SK-N-SH treated with all-trans-retinoic acid at 6 μM for 48 hours (cell line): Measurements from ENCODE around the gene APBB1IP.
"Not testable (repeated sequence)": the region's sequence is repeated elsewhere in the genome, so short reads cannot be mapped to it uniquely, and the experiment has no call there.

Source experiments
- ATAC-seq: fragments of 200-7000 bp; cut with Tn5 transposase; 3 replicates; pipeline ENCODE4 v1.9.1; 2020; ENCODE audit warnings: mild to moderate bottlenecking, moderate library complexity
- ARNTL ChIP-seq: fragments of 450-650 bp; formaldehyde crosslinking; IDR thresholded peaks from 2 replicates; pipeline ENCODE4 v1.5.0; 2020; ENCODE audit warnings: low read depth, mild to moderate bottlenecking, moderate library complexity, borderline replicate concordance
- BACH2 ChIP-seq: fragments of 250-450 bp; sonication (Bioruptor Pico); IDR thresholded peaks from 2 replicates; pipeline ENCODE4 v1.9.0; 2021; ENCODE audit warnings: mild to moderate bottlenecking, borderline replicate concordance
- CREB5 ChIP-seq: fragments of 250-450 bp; sonication (Bioruptor Pico); IDR thresholded peaks from 2 replicates; pipeline ENCODE4 v1.5.1; 2020; ENCODE audit warnings: low read depth, mild to moderate bottlenecking, moderate library complexity
- CSDC2 ChIP-seq: fragments of 250-450 bp; sonication (Bioruptor Pico); IDR thresholded peaks from 2 replicates; pipeline ENCODE4 v1.5.0; 2020; ENCODE audit warnings: mild to moderate bottlenecking, moderate library complexity
- CSRNP3 ChIP-seq: fragments of 250-450 bp; sonication (Bioruptor Pico); IDR thresholded peaks from 2 replicates; pipeline ENCODE4 v1.5.1; 2021; ENCODE audit warnings: mild to moderate bottlenecking, moderate library complexity
- ESRRG ChIP-seq: fragments of 250-450 bp; sonication (Bioruptor Pico); IDR thresholded peaks from 2 replicates; pipeline ENCODE4 v1.6.1; 2021; ENCODE audit warnings: mild to moderate bottlenecking
- GLIS3 ChIP-seq: fragments of 250-450 bp; sonication (Bioruptor Pico); IDR thresholded peaks from 2 replicates; pipeline ENCODE4 v1.5.0; 2020; ENCODE audit warnings: mild to moderate bottlenecking, moderate library complexity
- ISL1 ChIP-seq: fragments of 250-450 bp; sonication (Bioruptor Pico); IDR thresholded peaks from 2 replicates; pipeline ENCODE4 v2.1.2; 2022; ENCODE audit warnings: mild to moderate bottlenecking, moderate library complexity
- OSR1 ChIP-seq: fragments of 250-450 bp; sonication (Bioruptor Pico); IDR thresholded peaks from 2 replicates; pipeline ENCODE4 v1.8.0; 2022; ENCODE audit warnings: moderate library complexity, mild to moderate bottlenecking, inconsistent platforms
- PATZ1 ChIP-seq: fragments of 250-450 bp; sonication (Bioruptor Pico); IDR thresholded peaks from 2 replicates; pipeline ENCODE4 v1.8.0; 2020; ENCODE audit warnings: mild to moderate bottlenecking, moderate library complexity, borderline replicate concordance
- POU6F1 ChIP-seq: fragments of 250-450 bp; sonication (Bioruptor Pico); IDR thresholded peaks from 2 replicates; pipeline ENCODE4 v1.8.0; 2021; ENCODE audit warnings: low read depth, mild to moderate bottlenecking, moderate library complexity, borderline replicate concordance
- PPARA ChIP-seq: fragments of 250-450 bp; sonication (Bioruptor Pico); IDR thresholded peaks from 2 replicates; pipeline ENCODE4 v1.5.0; 2020; ENCODE audit warnings: mild to moderate bottlenecking, borderline replicate concordance
- RARB ChIP-seq: fragments of 250-450 bp; sonication (Bioruptor Pico); IDR thresholded peaks from 2 replicates; pipeline ENCODE4 v1.8.0; 2021; ENCODE audit warnings: mild to moderate bottlenecking, moderate library complexity
- TCF4 ChIP-seq: fragments of 250-450 bp; sonication (Bioruptor Pico); IDR thresholded peaks from 2 replicates; pipeline ENCODE4 v1.8.0; 2021; ENCODE audit warnings: mild to moderate bottlenecking, moderate library complexity, borderline replicate concordance
- TOX ChIP-seq: fragments of 250-450 bp; sonication (Bioruptor Pico); IDR thresholded peaks from 2 replicates; pipeline ENCODE4 v1.8.0; 2021; ENCODE audit warnings: mild to moderate bottlenecking, moderate library complexity, borderline replicate concordance
- TSHZ2 ChIP-seq: fragments of 250-450 bp; sonication (Bioruptor Pico); IDR thresholded peaks from 2 replicates; pipeline ENCODE4 v1.5.0; 2020; ENCODE audit warnings: mild to moderate bottlenecking, moderate library complexity
- ZFP3 ChIP-seq: fragments of 250-450 bp; sonication (Bioruptor Pico); IDR thresholded peaks from 2 replicates; pipeline ENCODE4 v1.5.0; 2020; ENCODE audit warnings: mild to moderate bottlenecking, moderate library complexity
- ZNF565 ChIP-seq: fragments of 450-650 bp; formaldehyde crosslinking; conservative IDR thresholded peaks from 2 replicates; pipeline ENCODE4 v1.5.0; 2020; ENCODE audit warnings: low read depth, mild to moderate bottlenecking, moderate library complexity
- ZNF70 ChIP-seq: fragments of 450-650 bp; formaldehyde crosslinking; IDR thresholded peaks from 2 replicates; pipeline ENCODE4 v1.5.0; 2020; ENCODE audit warnings: mild to moderate bottlenecking, moderate library complexity
- ZNF8 ChIP-seq: fragments of 450-650 bp; formaldehyde crosslinking; IDR thresholded peaks from 2 replicates; pipeline ENCODE4 v1.5.0; 2020; ENCODE audit warnings: mild to moderate bottlenecking, moderate library complexity

The APBB1IP gene

GRCh38 chr10:26593896-26594295, 155.8 kb downstream of the APBB1IP start:
- ATAC-seq = no peak
- TF ChIP-seq CSDC2 (CRISPR knock-in tag) (no peak), CREB5 (CRISPR knock-in tag) (no peak), ARNTL (CRISPR knock-in tag) (no peak), PPARA (CRISPR knock-in tag) (no peak), OSR1 (CRISPR knock-in tag) (no peak), BACH2 (no peak), TSHZ2 (CRISPR knock-in tag) (no peak), CSRNP3 (CRISPR knock-in tag) (no peak), PATZ1 (CRISPR knock-in tag) (no peak), ZFP3 (CRISPR knock-in tag) (no peak), ZNF565 (CRISPR knock-in tag) (no peak), ESRRG (CRISPR knock-in tag) (no peak), ISL1 (no peak), GLIS3 (CRISPR knock-in tag) (no peak), ZNF8 (CRISPR knock-in tag) (no peak), RARB (CRISPR knock-in tag) (no peak), TOX (CRISPR knock-in tag) (no peak), TCF4 (CRISPR knock-in tag) (no peak), ZNF70 (no peak), POU6F1 (CRISPR knock-in tag) (no peak)

GRCh38 chr10:26603283-26603682, 165.1 kb downstream of the APBB1IP start:
- ATAC-seq = peak; percentile 73

GRCh38 chr10:26604320-26605093, 166.4 kb downstream of the APBB1IP start:
- ATAC-seq = not testable (repeated sequence)

- ATAC-seq = peak; percentile 96
These were observed 168.3 kb downstream of the APBB1IP start for GRCh38 chr10:26606389-26606877.
